Tibial artery (tissue), 4 donors: ENCODE results near the gene KLK5.

Experiments used
- DNase-seq, 2 donors: peaks; one replicate each; pipeline ENCODE4 v3.0.0-alpha.2; 2019
- H3K27ac ChIP-seq, 2 donors: fragments of 200-600 bp; sonication (generic) in 1 of 2; 1 replicate in 1 of 2; 2 replicates in 1 of 2; pipeline ENCODE4 v1.5.1; 2018 to 2019; ENCODE audit warnings: mild to moderate bottlenecking in 1 of 2
- H3K27me3 ChIP-seq, 2 donors: fragments of 200-600 bp; sonication (generic) in 1 of 2; one replicate each; pipeline versions ENCODE4 v1.5.1 to v1.6.0; 2016 to 2019
- H3K36me3 ChIP-seq, 3 donors: fragments of 200-600 bp; sonication (generic) in 2 of 3; one replicate each; pipeline ENCODE4 v1.5.1; 2016 to 2019; ENCODE audit warnings: mild to moderate bottlenecking in 2 of 3
- H3K4me1 ChIP-seq, 4 donors: fragments of 200-600 bp; sonication (generic) in 2 of 4; 1 replicate in 3 of 4; 2 replicates in 1 of 4; pipeline ENCODE4 v1.5.1; 2016 to 2019
- H3K4me3 ChIP-seq, 2 donors: fragments of 200-600 bp; sonication (generic) in 1 of 2; 1 replicate in 1 of 2; 2 replicates in 1 of 2; pipeline ENCODE4 v1.5.1; 2018 to 2019; ENCODE audit warnings: mild to moderate bottlenecking in 2 of 2
- H3K9me3 ChIP-seq, 3 donors: fragments of 200-600 bp; sonication (generic) in 1 of 3; one replicate each; pipeline ENCODE4 v1.5.1; 2016 to 2019
- intact Hi-C: fragments of 100-400 bp; cut with DNase I; formaldehyde crosslinking; loops from one replicate; pipeline ENCODE4 v1.15.0; 2023; ENCODE audit warnings: low total_unique reads
- TF ChIP-seq, protein P1 (sequence below), 2 experiments: fragments of 200-600 bp in 1 of 2; fragments of 450-650 bp in 1 of 2; IDR thresholded peaks; one replicate each; pipeline ENCODE4 v1.5.1; 2017 to 2019; ENCODE audit warnings: antibody characterized with exemption in 2 of 2, mild to moderate bottlenecking in 1 of 2, moderate library complexity in 1 of 2

The KLK5 gene

DNA sequence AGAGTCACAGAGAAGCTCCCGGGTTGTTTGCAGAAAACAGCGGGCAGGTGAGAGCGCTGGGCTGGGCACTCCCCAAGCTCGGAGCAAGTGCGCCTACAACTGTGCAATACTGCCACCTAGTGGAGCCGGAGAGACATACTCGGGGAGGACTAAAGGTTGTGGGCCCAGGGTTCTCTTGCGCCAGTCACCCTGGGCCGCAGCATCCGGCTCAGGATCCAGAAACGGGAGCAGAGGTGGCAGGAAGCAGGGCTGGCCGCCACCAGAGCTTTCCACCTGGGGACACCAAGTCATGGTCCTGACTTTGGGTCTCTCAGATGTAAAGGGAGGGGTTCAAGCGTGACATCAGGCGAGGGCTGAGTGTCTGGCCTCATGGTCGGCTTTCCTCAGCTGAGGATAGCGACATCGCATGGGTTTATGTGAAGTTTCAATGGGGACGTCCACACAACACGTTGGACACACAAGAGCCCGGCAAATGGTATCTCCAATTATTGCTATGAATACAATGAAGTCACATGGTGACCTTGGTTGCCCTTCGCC, 30.5 kb downstream of the KLK5 start:
- TF ChIP-seq, protein P1, sequence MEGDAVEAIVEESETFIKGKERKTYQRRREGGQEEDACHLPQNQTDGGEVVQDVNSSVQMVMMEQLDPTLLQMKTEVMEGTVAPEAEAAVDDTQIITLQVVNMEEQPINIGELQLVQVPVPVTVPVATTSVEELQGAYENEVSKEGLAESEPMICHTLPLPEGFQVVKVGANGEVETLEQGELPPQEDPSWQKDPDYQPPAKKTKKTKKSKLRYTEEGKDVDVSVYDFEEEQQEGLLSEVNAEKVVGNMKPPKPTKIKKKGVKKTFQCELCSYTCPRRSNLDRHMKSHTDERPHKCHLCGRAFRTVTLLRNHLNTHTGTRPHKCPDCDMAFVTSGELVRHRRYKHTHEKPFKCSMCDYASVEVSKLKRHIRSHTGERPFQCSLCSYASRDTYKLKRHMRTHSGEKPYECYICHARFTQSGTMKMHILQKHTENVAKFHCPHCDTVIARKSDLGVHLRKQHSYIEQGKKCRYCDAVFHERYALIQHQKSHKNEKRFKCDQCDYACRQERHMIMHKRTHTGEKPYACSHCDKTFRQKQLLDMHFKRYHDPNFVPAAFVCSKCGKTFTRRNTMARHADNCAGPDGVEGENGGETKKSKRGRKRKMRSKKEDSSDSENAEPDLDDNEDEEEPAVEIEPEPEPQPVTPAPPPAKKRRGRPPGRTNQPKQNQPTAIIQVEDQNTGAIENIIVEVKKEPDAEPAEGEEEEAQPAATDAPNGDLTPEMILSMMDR (IDR thresholded peaks at IDR 0.05), result peak; percentile 45 to 59
- intact Hi-C loops, result no loop called here
- peaks cover 0 to 3% (median 0%) of the 10 kb centered on the region in 4 donors for H3K4me1 ChIP-seq
- no peak overlapping the region for H3K4me3 ChIP-seq
- no peaks in the 10 kb centered on the region for H3K9me3 ChIP-seq
- peak; percentile 28 to 68 for DNase-seq
- peaks cover 0 to 17% of the 10 kb centered on the region in 2 donors for H3K27me3 ChIP-seq
- no peaks in the 10 kb centered on the region for H3K36me3 ChIP-seq
- no peak overlapping the region for H3K27ac ChIP-seq

DNA sequence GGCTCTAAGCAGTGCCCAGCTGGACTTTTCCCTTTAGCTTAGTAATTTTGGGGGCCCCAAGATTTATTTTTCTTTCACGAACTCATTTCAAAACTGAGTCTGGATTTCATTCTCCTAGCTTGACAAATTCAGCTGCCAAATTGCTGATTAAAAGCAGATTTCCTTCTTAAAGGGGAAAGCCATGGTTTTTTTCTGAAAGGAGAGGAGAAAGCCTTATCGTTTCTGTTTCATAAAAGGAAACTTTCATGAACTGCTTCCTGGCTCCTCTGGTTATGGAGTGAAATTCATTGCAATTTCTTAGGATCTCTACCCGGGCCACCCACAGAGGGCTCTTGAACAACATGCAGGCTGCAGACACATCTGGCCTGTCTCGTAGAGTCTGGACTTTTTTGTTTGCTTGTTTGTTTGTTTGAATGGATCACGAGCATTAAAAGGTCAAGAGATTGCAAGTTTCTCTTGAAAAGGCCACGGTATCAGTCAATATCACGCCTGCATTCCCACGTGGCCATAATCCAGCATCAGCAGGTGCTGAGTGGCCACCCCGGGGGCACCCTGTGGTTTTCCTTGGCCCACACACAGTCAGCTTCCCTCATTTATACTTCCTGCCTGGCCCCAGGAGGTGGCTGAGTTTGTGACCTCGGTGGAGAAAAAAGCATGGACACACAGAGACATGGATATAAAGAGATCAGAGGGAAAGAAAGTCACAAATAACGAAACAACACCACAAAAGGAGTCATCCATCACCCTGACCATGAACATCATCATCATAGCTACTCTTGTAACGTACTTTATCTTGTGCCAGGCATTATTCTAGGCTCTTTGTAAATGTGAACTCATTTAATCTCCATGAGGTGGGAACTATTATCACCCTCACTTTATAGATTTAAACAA, 31.2 kb downstream of the KLK5 start:
- peak in 1 of 2 donors; percentile 31 for DNase-seq
- peaks cover 0 to 17% of the 10 kb centered on the region in 2 donors for H3K27me3 ChIP-seq
- intact Hi-C loops, result no loop called here

DNA sequence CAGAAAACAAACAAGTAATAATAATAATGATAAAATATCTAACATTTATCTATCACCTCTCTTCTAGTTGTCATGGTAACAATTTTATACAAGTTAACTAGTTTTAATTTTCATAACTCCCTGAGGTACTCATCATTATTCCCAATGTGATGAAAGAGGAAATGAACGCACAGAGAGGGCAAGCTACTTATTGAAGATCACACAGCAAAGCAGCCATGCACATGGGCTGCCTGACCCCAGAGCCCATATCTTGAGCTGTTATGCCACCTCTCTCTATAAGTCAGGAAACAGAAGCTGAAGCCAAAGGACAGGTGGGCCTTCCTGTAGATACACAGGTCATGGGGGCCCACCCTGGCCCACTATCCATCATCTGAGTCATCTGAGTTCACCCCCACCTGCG, 36.8 kb downstream of the KLK5 start:
- H3K4me1 ChIP-seq, result no peaks in the 10 kb centered on the region
- H3K27me3 ChIP-seq, result peaks cover 0 to 32% of the 10 kb centered on the region in 2 donors
- DNase-seq, result no peak
- intact Hi-C loops, result no loop called here
- no peaks in the 10 kb centered on the region for H3K9me3 ChIP-seq
- H3K27ac ChIP-seq, result no peak overlapping the region
- no peak overlapping the region for H3K4me3 ChIP-seq
- TF ChIP-seq, protein P1 (IDR thresholded peaks at IDR 0.05), result no peak
- no peaks in the 10 kb centered on the region for H3K36me3 ChIP-seq

More for the DNA sequence above, 31.2 kb downstream of the KLK5 start:
- Histone ChIP-seq H3K4me3 (no peak overlapping the region), H3K4me1 (peaks cover 0 to 3% (median 0%) of the 10 kb centered on the region in 4 donors), H3K9me3 (no peaks in the 10 kb centered on the region), H3K36me3 (no peaks in the 10 kb centered on the region), H3K27ac (no peak overlapping the region)
- TF ChIP-seq, protein P1 (IDR thresholded peaks at IDR 0.05), result no peak

DNA sequence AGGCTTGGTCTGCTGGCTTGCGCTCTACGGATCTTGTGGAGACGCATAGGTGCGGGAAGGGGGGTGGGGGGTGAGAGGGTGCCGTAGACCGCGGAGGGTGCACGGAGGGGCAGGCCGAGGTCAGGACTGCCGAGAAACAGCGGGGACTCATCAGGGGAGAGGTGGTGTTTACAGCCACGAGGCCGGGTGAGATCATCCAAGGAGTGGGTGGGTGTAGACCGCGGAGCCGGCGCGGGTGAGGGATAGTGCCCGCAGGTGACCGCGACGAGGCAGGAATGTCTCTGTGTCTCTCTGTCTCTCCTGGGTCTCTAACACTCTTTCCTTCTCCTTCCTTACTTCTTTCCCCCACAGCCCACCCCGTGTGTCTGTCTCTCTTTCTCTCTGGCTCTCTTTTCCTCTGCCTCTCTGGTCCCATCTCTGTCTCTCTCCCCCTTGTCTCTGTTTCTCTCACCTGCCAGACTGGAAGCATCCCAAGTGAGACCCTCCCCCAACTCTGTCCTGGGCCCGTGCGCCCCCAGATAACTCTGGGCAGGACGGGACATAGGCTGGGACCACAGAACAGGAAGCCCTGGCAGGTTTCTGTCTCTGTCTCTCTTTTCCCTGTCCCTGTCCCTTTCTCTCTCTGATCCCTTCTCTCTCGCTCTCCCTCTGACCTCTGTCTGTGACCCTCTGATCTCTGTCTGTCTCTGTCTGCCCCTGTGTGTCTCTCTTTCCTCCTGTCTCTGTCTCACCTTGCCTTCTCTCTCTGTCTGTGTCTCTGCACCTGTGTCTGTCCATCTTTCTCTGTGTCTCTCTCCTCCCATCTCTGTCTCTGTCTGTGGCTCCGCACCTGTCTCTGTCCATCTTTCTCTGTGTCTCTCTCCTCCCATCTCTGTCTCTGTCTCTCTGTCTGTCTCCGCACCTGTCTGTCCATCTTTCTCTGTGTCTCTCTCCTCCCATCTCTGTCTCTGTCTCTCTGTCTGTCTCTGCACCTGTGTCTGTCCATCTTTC, 39.8 kb downstream of the KLK5 start:
- Histone ChIP-seq H3K36me3 (no peaks in the 10 kb centered on the region), H3K4me3 (no peak overlapping the region), H3K27me3 (peaks cover 0 to 59% of the 10 kb centered on the region in 2 donors), H3K4me1 (peaks cover 0 to 9% (median 0%) of the 10 kb centered on the region in 4 donors), H3K27ac (no peak overlapping the region), H3K9me3 (no peaks in the 10 kb centered on the region)
- no peak for DNase-seq
- intact Hi-C loops, result no loop called here
- TF ChIP-seq, protein P1 (IDR thresholded peaks at IDR 0.05), result no peak

DNA sequence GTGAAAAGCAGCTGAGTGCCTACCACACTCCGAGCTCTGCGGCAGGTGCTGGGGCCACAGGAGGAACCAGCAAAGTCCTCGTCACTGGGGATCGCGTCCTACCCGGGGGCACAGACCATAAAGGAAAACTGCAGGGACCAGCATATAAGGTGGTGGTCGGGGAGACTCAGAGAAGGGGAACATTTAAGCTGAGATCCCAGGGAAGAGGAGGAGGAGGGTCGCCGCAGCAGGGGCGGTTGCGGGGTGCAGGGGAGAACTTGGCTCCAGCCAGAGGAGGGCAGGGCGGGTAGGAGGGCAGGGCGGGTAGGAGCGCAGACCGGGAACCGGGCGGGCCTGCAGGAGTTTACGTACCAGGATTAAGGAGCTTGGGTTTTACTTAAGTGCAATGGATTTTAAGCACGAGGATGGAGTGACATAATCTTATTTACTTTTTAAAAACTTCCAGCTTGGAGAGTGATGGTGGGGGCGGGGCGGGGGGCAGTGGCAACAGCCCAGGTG, 40.7 kb downstream of the KLK5 start:
- DNase-seq, result no peak
- intact Hi-C loops, result no loop called here
- Histone ChIP-seq H3K27ac (no peak overlapping the region), H3K36me3 (no peaks in the 10 kb centered on the region), H3K4me3 (no peak overlapping the region), H3K4me1 (peaks cover 0 to 9% (median 0%) of the 10 kb centered on the region in 4 donors), H3K27me3 (peaks cover 0 to 62% of the 10 kb centered on the region in 2 donors), H3K9me3 (no peaks in the 10 kb centered on the region)
- TF ChIP-seq, protein P1 (IDR thresholded peaks at IDR 0.05), result no peak
